Measurements from ENCODE around the gene PITPNM1. TPM values are rescaled to one million over a fixed set of nuclear protein-coding genes. Genes with fewer than 3 reads are reported as not detected.
A peak's percentile ranks its signal among the peaks of the same experiment; 100 is the strongest.

PITPNM1 gene
- total and polyA plus RNA-seq, 2 of the 13 experiments (the other 11 are each of a cell fraction or from before 2014, with no cell fraction given): 8.2 to 8.5 TPM

DNA sequence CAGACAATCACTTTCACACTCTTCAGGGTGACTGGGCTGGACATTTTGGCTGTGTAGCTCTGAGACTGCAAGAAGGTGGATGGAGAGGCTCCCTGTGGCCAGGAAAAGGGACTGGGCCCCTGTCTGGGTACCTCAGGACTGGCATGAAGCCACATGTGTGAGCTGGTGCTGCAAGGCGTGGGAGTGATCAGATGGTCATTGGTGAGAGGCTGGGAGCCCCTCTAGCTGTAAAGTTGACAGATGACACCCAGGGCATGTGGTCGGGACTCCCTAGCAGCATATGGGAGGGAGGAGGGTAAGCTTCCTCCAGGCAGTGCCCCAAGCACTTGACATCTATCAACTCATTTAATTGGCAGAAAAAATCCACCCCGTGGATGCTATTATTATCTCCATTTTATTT, 37.0 kb upstream of the PITPNM1 start (continued):
- TF ChIP-seq THAP8 (CRISPR knock-in tag; IDR thresholded peaks at IDR 0.05; ENCODE audit: borderline replicate concordance): no peak
- no peak for TF ChIP-seq ZNF607 (CRISPR knock-in tag; IDR thresholded peaks at IDR 0.05; ENCODE audit: borderline replicate concordance)

- ATAC-seq (peak; percentile 25; the same call in 1 of the 3 replicates), FAIRE-seq (no peak), DNase-seq (ENCODE audit: low spot score) (no peak)
- Histone ChIP-seq H3K36me3 (replicated peaks in 1 of 2; ENCODE audit: control insufficient read depth in 1 of 2, insufficient read depth in 2 of 2, low read length in 2 of 2) (no peaks in the 10 kb centered on the region), H3K4me2 (ENCODE audit: low read depth, low read length) (no peak overlapping the region), H4K20me1 (ENCODE audit: insufficient read depth, low read length) (no peaks in the 10 kb centered on the region), H2AFZ (ENCODE audit: low read length) (no peak overlapping the region), H3K4me3 (replicated peaks in 1 of 3; ENCODE audit: insufficient read depth in 1 of 3, low read depth in 2 of 3, low read length in 3 of 3) (no peak overlapping the region), H3K4me1 (ENCODE audit: insufficient read depth, low read length) (peaks cover 41% of the 10 kb centered on the region), H3K27me3 (ENCODE audit: control insufficient read depth in 1 of 2, insufficient read depth in 2 of 2, low read length in 2 of 2) (no peaks in the 10 kb centered on the region), H3K9me3 (ENCODE audit: low read length) (no peaks in the 10 kb centered on the region), H3K27ac (ENCODE audit: extremely low read length, insufficient read depth, low read length) (no peak overlapping the region), H3K79me2 (ENCODE audit: insufficient read depth, low read length) (no peaks in the 10 kb centered on the region), H3K9ac (ENCODE audit: insufficient read depth, low read depth, low read length) (no peak overlapping the region)
- ChIA-PET CTCF (ENCODE audit: low intra/inter-chr PET ratio, low total read pairs) (no interaction called here), POLR2A (no interaction called here)
- in situ Hi-C loops (cut with HindIII; ENCODE audit: extremely low pct_ligation_motif_present, low pct_unique_long_range_greater_than_20kb) (no loop called here), intact Hi-C loops (cut with micrococcal nuclease; ENCODE audit: unreplicated experiment) (no loop called here)
- WGBS (ENCODE audit: low lambda C conversion rate): no CpG with 5 or more reads among the region's 6 CpGs
- no TSS peak for BruUV-seq (replicated peaks)
- TF ChIP-seq SIX1 (CRISPR knock-in tag; IDR thresholded peaks at IDR 0.05; ENCODE audit: borderline replicate concordance): no peak
- TF ChIP-seq ZNF160 (CRISPR knock-in tag; IDR thresholded peaks at IDR 0.05): no peak
- no peak for TF ChIP-seq POGK (CRISPR knock-in tag; conservative IDR thresholded peaks at IDR 0.05)
- TF ChIP-seq IRF9 (CRISPR knock-in tag; IDR thresholded peaks at IDR 0.05; ENCODE audit: borderline replicate concordance): no peak
- TF ChIP-seq, protein P1, sequence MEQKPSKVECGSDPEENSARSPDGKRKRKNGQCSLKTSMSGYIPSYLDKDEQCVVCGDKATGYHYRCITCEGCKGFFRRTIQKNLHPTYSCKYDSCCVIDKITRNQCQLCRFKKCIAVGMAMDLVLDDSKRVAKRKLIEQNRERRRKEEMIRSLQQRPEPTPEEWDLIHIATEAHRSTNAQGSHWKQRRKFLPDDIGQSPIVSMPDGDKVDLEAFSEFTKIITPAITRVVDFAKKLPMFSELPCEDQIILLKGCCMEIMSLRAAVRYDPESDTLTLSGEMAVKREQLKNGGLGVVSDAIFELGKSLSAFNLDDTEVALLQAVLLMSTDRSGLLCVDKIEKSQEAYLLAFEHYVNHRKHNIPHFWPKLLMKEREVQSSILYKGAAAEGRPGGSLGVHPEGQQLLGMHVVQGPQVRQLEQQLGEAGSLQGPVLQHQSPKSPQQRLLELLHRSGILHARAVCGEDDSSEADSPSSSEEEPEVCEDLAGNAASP (CRISPR knock-in tag; IDR thresholded peaks at IDR 0.05; ENCODE audit: borderline replicate concordance): no peak
- TF ChIP-seq RXRA (CRISPR knock-in tag; IDR thresholded peaks at IDR 0.05): no peak
- no peak for TF ChIP-seq NR2F1 (CRISPR knock-in tag; IDR thresholded peaks at IDR 0.05)
- TF ChIP-seq, protein P2, sequence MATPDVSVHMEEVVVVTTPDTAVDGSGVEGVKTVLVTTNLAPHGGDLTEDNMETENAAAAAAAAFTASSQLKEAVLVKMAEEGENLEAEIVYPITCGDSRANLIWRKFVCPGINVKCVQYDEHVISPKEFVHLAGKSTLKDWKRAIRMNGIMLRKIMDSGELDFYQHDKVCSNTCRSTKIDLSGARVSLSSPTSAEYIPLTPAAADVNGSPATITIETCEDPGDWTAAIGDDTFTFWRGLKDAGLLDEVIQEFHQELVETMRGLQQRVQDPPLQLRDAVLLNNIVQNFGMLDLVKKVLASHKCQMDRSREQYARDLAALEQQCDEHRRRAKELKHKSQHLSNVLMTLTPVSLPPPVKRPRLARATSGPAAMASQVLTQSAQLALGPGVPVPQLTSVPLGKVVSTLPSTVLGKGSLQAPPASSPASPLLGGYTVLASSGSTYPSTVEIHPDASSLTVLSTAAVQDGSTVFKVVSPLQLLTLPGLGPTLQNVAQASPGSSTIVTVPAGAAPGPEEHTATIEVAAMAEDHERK (CRISPR knock-in tag; IDR thresholded peaks at IDR 0.05; ENCODE audit: low read depth): no peak
- no peak for TF ChIP-seq FOSL1 (CRISPR knock-in tag; IDR thresholded peaks at IDR 0.05; ENCODE audit: borderline replicate concordance)
- TF ChIP-seq ADNP (CRISPR knock-in tag; IDR thresholded peaks at IDR 0.05): no peak
- TF ChIP-seq ZNF484 (CRISPR knock-in tag; IDR thresholded peaks at IDR 0.05; ENCODE audit: borderline replicate concordance, low read depth): no peak
- TF ChIP-seq ZBTB46 (CRISPR knock-in tag; IDR thresholded peaks at IDR 0.05; ENCODE audit: borderline replicate concordance): no peak
Observed at GRCh38 chr11:67541198-67541597, 36.0 kb upstream of the PITPNM1 start.

All from HepG2 (cell line).